Vagina (tissue), 2 donors: ENCODE results near the gene CEP97.

Experiments used
- POLR2A ChIP-seq, 2 donors: fragments of 450-650 bp; IDR thresholded peaks; one replicate each; pipeline ENCODE4 v1.6.1; 2017; ENCODE audit warnings: antibody characterized with exemption in 2 of 2, mild to moderate bottlenecking in 2 of 2, moderate library complexity in 2 of 2
- POLR2AphosphoS5 ChIP-seq, 2 donors: sonication (generic); formaldehyde crosslinking; IDR thresholded peaks; one replicate each; pipeline ENCODE4 v1.9.0; 2017; ENCODE audit warnings: antibody characterized with exemption in 2 of 2, mild to moderate bottlenecking in 2 of 2, low read depth in 1 of 2; ENCODE audit not compliant: insufficient read depth in 1 of 2
- TF ChIP-seq, protein P1 (sequence below), 3 experiments: fragments of 450-650 bp in 2 of 3; fragments of 200-600 bp in 1 of 3; sonication (generic) in 1 of 3; IDR thresholded peaks; one replicate each; pipeline ENCODE4 v1.5.1; 2017 to 2019; ENCODE audit warnings: antibody characterized with exemption in 3 of 3, mild to moderate bottlenecking in 2 of 3, moderate library complexity in 2 of 3

DNA sequence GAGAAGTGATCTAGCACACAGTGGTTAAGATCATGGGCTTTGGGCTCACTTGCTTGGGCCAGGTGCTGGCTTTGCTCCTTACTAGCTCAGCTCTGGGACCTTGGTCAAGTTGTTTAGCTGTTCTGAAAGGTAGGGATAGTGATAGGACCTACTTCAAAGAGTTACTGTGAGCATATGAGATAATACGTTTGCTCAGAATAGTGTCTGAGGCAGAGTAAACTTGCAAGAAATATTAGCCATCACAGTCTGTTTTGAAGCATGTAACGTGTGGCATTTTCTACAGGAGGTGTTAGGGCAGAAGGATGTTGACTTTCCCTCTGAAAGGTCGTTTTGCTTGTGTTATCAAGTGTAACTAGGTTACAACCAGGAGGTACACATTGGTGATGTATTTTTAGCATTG, 90.4 kb downstream of the CEP97 start:
- TF ChIP-seq, protein P1, sequence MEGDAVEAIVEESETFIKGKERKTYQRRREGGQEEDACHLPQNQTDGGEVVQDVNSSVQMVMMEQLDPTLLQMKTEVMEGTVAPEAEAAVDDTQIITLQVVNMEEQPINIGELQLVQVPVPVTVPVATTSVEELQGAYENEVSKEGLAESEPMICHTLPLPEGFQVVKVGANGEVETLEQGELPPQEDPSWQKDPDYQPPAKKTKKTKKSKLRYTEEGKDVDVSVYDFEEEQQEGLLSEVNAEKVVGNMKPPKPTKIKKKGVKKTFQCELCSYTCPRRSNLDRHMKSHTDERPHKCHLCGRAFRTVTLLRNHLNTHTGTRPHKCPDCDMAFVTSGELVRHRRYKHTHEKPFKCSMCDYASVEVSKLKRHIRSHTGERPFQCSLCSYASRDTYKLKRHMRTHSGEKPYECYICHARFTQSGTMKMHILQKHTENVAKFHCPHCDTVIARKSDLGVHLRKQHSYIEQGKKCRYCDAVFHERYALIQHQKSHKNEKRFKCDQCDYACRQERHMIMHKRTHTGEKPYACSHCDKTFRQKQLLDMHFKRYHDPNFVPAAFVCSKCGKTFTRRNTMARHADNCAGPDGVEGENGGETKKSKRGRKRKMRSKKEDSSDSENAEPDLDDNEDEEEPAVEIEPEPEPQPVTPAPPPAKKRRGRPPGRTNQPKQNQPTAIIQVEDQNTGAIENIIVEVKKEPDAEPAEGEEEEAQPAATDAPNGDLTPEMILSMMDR (IDR thresholded peaks at IDR 0.05): no peak
- TF ChIP-seq POLR2A (IDR thresholded peaks at IDR 0.05): no peak
- no peak for TF ChIP-seq POLR2AphosphoS5 (IDR thresholded peaks at IDR 0.05; ENCODE audit: insufficient read depth in 1 of 2, low read depth in 1 of 2)
